Eye (tissue), 1 donor: ENCODE results near the gene HDGFL2.
A peak's percentile ranks its signal among the peaks of the same experiment; 100 is the strongest.

Experiments
- DNase-seq: peaks from one replicate; pipeline ENCODE4 v3.0.0-alpha.2; 2015

Gene HDGFL2

DNA sequence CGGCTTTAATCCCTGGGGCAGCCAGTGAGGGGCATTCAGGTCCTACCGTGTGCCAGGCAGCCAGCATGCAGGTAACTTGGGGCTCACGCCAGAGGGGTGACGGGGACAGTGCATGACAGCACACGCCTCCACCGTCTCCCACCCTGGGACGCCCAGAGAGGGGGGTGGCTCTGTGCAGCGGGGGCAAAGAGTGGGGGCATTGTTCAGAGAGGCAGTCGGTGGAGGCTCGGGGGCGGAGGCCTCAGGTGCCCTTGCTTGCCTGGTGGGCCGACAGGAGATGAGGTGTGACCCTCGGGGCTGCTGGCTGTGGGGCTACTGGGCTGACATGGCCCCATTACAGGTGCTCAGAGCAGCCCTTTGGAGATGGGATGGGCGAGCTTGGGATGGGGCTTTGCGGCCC is 27.8 kb downstream of the HDGFL2 start:
- no peak for DNase-seq

DNA sequence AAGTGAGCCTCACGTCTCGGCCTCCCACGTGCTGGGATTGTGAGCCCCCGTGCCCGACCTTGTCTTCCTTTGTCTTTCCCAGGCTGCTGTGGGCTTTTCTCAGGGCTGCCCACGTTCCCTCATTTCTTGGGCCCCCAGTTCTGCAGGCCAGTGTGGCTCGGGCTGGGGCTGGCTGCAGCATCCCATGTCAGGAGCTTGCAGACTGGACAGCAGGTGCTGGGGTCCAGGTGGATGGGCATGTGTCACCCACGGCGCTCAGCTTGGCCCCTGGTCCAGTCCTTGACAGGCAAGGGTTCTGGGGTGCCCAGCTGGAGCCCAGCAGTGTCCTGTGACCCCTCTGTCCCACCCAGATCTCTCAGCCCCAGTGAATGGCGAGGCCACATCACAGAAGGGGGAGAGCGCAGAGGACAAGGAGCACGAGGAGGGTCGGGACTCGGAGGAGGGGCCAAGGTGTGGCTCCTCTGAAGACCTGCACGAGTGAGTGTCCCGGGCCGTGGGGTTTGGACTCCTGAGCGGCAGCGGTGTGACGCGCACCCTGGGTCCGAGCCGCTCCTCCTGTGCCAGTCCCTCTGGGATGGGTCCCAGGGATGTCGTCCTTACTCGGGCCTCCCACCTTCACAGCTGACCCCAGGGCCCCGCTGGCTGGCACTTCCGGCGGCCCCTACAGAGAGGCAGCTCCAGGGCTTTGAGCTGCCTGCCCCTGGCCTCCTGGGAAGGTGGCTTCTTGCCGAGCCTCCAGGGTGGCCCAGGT is 28.9 kb downstream of the HDGFL2 start:
- DNase-seq: no peak

DNA sequence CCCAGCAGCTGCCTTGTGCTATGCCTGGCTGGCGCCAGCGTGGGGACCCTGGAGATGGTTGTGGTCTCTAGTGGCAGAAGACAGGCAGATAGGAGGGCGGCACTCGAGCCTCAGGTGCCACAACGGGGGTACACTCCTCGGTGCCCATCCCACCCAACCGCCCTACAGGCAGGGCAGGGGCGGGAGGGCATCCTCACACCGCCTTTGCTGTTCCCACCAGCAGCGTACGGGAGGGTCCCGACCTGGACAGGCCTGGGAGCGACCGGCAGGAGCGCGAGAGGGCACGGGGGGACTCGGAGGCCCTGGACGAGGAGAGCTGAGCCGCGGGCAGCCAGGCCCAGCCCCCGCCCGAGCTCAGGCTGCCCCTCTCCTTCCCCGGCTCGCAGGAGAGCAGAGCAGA is 29.6 kb downstream of the HDGFL2 start:
- DNase-seq: no peak

- no peak for DNase-seq
These were observed 30.4 kb downstream of the HDGFL2 start for GRCh38 chr19:4502282-4503131.

DNA sequence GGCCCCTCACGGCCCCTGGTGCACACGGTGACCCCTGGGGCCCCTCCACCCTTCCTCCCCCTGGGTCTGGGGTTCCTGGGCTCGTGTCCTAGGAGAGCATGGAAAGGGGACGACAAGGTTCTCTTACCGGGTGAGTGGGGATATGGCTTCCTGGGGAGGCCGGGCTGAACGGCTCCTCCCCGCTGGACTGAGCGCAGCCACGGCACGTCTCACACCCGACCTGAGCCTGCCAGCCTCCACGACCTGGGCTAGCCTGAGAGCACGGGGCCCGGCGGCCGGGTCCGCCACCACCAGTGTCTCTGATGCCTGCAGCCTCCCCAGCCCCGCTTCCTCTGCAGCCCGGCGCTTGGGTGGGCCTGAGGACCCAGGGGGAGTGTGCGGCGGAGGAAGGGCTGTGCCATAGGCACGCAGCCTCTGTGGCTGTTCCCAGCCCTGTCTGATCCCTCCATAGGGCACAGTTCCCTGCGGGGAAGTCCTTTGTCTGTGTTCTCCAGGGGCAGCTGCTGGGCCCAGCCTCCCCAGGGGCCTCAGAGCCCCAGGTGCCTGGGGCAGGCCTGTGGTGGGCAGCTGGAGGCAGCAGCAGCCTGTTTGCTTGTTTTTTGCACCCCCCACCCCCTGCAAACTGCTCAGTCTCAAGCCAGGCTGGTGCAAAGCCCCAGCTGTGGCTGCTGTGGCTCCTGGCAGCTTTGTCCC is 31.2 kb downstream of the HDGFL2 start:
- DNase-seq: peak; percentile 61

DNA sequence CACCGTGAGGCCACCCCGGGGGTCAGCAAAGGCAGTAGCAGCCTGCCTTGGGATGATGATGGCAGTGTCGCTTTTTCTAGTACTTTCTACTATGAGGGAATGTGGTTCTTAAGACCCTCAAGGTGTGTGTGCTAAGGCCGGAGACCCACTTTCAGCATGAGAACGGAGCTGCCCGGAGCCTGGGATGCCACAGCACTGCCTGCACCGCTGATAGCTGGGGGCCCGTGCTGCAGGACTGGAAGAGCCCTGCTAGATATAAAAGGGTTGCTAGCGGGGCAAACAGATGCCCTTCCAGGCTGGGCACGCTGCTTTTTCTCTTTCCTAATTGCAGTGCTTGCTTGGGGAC is 31.7 kb downstream of the HDGFL2 start:
- DNase-seq: no peak

GRCh38 chr19:4504297-4504701 is 32.2 kb downstream of the HDGFL2 start:
- peak; percentile 22 for DNase-seq

DNA sequence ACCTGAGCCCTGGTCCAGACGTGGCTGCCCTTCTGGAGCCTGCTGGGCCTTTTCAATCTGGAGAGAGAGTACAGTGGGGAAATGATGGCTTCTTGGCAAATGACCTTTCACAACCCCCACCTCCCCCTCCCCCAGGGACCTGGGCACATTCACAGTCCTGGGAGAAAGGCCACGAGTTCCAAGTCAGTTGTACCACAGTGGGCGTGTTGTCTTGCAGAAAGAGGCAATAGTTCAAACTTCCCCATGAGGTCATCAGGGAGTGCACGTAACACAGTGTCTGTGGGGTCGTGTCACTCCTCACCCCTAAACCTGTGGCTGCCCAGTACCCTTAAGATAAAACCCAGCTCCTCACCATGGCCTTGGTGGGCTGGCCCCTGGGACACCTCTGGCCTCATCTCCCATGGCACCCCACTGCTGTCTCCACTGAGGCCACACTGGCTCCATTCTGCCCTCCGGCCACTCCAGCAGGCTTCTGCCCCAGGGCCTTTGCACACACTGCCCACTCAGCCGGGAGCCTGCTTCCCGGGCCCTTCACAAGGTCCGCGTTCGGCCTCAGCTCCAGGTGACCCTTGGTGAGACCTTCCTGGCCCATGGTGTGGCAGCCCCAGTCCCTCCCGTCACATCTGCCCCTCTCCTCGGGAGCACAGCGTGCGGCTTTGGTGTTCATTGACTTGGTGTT is 32.9 kb downstream of the HDGFL2 start:
- no peak for DNase-seq

DNA sequence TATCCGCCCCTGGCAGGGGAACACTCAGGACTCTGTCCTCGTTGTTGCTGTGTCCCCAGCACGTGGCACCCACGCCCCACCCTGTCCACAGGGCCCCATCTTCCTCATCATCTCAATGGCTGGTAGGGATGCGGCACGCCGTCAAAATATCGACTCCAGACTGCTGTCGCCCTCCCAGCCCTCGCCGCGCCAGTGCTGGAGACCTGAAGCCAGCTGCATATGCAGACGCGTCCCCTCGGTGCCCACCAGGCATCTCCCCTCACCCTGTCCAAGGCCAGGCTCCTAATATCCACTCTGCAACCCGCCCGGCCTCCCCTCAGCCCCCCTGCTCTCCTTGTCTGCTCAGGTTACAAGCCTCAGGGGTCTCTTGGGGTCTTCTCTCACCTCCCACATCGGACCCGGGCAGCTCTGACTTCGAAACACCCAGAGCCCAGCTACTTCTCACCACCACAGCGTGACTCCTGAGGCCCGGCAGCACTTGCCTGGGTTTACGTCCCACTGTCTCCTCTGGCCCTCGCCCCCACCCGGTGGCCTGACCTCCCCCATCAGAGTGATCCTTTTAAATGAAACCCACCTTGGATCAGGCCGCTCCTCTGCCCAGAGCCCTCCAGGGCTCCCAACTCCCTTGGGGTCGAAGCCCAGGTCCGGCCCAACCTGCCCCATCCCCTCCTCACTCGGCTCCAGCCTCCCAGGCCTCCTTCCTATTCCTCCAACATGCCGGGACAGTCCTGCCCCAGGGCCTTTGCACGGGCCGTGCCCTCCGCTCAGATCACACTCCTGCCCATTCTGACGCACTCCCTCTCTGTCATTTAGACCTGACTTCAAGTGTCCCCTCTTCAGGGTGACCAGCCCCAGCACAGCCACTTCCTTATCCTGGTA is 33.7 kb downstream of the HDGFL2 start:
- no peak for DNase-seq

DNA sequence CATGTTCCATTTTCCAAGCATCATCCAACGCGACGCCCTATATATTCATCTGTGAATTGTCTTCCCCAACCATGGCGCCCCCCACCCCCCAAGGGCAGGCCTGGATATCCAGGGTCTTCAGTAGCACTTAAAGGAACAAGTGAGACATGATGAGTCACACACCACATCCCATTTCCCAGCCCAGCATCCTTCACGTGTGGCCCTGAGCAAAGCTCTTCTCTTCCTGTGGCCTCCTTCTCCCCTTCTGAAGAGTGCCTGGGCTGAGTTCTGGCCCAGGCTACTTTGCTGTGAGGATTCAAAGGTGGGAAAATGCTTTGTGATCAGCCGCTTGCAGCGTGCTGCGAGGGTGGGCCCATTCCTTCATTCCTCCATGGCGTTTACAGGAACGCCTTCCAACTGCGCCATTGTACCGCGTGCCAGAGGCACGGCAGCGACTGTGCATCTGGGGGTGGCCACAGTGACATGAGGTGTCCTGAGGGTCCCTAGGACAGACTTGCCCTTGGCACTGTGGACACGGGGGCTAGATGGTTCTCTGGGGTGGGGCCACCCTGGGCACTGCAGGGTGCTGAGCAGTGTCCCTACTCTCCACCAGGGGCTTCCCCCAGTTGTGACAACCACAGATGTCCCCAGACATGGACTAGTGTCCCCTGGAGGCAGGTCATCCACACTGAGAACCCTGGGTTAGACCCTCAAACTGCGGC is 34.5 kb downstream of the HDGFL2 start:
- no peak for DNase-seq

DNA sequence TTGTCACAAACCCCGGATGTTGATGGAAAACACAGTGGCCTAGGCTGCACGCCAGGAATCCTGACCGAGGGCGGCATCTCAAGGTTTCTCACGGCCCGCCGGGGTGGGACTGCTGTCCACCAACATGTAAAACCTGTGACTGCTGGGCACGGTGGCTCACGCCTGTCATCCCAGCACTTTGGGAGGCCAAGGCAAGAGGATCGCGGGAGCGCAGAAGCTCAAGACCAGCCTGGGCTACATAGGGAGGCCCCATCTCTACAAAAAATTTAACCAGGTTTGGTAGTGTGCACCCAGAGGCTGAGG is 35.0 kb downstream of the HDGFL2 start:
- DNase-seq: no peak

GRCh38 chr19:4507804-4508203 is 35.7 kb downstream of the HDGFL2 start:
- no peak for DNase-seq

- DNase-seq: no peak
These were observed 36.6 kb downstream of the HDGFL2 start for GRCh38 chr19:4508698-4509097.

DNA sequence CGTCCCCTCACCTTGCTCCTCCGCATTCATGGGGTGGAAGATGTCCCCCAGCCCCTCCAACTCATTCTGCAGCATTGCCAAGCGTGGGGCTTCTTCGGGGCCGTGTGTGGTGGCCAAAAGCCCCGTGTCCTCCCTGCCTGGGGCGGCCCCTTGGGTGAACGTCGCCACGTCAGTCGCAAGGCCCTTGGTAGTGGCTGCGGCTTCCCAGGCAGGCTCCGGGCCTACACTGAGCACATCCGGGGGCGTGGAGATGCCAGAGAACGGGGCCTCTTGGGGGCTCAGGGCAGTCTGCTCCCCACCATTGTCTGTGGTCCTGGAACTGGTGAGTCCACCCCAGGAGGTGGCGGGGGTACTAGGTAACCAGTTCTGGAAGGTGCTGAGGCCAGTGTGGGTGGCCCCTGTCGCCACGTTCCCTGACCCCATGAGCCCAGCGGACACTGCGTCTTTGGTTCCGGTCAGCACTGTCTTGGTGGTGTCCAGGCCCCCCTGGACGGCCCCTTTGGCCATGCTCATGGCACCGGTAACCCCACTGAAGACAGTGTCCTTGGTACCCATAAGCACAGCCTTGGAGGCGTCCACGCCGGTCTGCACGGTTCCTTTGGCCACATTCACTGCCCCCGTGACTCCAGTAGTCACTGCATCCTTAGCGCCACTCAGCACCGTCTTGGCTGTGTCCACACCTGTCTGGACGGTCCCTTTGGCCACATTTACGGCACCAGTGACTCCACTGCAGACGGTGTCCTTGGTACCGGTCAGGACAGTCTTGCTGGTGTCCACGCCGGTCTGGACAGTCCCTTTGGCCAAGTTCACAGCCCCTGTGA is 38.5 kb downstream of the HDGFL2 start:
- DNase-seq: no peak

DNA sequence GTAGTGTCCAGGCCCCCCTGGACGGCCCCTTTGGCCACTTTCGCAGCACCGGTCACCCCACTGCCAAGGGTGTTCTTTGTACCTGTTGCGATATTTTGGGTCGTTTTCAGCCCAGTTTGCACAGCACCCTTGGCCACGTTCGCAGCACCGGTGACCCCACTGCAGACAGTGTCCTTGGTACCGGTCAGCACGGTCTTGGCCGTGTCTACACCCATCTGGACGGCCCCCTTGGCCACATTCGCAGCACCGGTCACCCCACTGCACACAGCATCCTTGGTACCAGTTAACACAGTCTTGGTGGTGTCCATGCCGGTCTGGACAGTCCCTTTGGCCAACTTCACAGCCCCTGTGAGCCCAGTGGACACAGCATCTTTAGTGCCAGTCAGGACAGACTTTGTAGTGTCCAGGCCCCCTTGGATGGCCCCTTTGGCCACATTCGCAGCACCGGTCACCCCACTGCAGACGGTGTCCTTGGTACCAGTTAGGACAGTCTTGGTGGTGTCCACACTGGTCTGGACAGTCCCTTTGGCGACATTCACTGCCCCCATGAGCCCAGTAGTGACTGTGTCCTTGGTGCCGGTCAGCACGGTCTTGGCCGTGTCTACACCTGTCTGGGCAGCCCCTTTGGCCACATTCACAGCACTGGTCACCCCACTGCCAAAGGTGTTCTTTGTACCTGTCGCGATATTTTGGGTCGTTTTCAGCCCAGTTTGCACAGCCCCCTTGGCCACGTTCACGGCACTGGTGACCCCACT is 39.4 kb downstream of the HDGFL2 start:
- no peak for DNase-seq

GRCh38 chr19:4512070-4512469 is 40.0 kb downstream of the HDGFL2 start:
- no peak for DNase-seq

GRCh38 chr19:4513248-4513647 is 41.2 kb downstream of the HDGFL2 start:
- DNase-seq: no peak

GRCh38 chr19:4515732-4516131 is 43.6 kb downstream of the HDGFL2 start:
- DNase-seq: no peak

- DNase-seq: no peak
These were observed 44.3 kb downstream of the HDGFL2 start for GRCh38 chr19:4516199-4516938.
